GM18499 (cell line): ENCODE results near the gene FAM180A.
"Not testable (repeated sequence)": the region's sequence is repeated elsewhere in the genome, so short reads cannot be mapped to it uniquely, and the experiment has no call there.

Experiments
- ATAC-seq: cut with Tn5 transposase; IDR thresholded peaks from one replicate; pipeline ENCODE4 v1.9.1; 2021; ENCODE audit warnings: moderate number of reproducible peaks; ENCODE audit not compliant: insufficient read depth, unreplicated experiment

FAM180A gene

GRCh38 chr7:135742371-135742770 is 6.2 kb downstream of the FAM180A start:
- ATAC-seq, result no peak

GRCh38 chr7:135741905-135742304 is 6.7 kb downstream of the FAM180A start:
- ATAC-seq, result no peak

GRCh38 chr7:135740889-135741288 is 7.7 kb downstream of the FAM180A start:
- ATAC-seq, result no peak

DNA sequence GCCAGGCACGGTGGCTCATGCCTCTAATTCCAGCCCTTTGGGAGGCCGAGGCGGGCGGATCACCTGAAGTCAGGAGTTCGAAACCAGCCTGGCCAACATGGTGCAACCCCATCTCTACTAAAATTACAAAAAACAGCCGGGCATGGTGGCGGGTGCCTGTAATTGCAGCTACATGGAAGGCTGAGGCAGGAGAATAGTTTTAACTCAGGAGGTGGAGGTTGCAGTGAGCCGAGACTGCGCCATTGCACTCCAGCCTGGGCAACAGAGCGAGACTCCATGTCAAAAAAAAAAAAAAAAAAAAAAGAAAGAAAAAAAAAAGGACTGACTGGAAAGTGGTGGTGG is 11.3 kb downstream of the FAM180A start:
- ATAC-seq, result not testable (repeated sequence)

DNA sequence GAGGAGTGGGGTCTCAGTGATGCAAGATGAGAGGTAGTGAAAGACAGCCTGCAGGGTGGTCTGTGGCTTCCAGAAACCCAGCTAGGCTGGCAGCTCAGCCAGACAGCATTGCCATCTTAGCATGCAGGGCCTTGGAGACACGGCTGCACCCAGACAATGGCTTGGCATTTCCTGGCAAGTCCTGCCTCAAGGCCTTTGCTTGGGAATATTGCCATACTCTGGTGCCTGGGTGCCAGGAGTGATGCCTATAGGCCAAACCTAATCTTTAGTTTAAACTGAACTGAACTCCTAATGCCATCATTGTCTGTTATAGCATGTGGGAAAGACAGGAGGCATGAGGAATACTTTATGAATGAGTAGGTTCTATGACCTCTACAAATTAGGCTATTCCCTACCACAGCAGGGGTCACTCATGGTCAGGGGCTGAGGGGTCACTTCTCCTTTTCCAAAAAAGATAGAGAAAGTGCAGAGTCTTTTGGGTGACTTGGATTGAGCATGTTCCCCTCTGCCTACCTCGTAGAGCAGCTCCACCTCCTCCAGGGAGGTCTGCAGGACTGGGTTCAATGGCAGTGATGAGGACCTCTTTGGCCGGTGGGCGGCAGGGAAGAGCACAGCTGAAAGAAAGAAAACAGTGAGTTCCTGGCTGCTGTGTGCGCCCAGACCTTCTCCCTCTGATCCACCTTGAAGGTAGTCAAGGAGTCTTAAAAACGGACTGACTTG is 11.9 kb downstream of the FAM180A start:
- no peak for ATAC-seq

- ATAC-seq, result no peak
These were observed 14.3 kb downstream of the FAM180A start for GRCh38 chr7:135734343-135734689.

GRCh38 chr7:135733603-135734342 is 14.8 kb downstream of the FAM180A start:
- ATAC-seq, result no peak

DNA sequence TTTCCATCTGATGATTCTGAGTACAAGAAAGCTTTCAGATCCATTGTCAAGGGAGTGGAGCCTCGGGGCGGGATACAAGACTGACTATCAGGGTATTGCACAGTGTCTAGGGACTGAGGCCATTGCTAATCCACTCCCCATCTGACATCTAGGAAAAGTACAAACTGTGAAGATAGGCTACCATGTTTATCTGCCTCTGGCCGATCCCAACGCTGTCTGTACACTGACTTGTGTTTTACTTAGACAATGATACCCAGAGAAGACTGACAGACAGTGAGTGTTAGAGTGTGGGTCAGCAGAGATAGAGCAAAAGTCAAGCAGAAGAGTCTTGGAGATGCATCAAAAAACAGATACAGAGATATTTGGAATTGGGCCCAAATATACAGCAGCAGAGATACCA is 17.5 kb downstream of the FAM180A start:
- no peak for ATAC-seq

GRCh38 chr7:135729230-135729629 is 19.4 kb downstream of the FAM180A start:
- ATAC-seq, result no peak

- no peak for ATAC-seq
These were observed 20.4 kb downstream of the FAM180A start, which contains the start of gene SLC13A4 for GRCh38 chr7:135728136-135728669. SLC13A4 (minus strand) TSS chr7:135728186; CDS start chr7:135727496, 690 bp downstream.

DNA sequence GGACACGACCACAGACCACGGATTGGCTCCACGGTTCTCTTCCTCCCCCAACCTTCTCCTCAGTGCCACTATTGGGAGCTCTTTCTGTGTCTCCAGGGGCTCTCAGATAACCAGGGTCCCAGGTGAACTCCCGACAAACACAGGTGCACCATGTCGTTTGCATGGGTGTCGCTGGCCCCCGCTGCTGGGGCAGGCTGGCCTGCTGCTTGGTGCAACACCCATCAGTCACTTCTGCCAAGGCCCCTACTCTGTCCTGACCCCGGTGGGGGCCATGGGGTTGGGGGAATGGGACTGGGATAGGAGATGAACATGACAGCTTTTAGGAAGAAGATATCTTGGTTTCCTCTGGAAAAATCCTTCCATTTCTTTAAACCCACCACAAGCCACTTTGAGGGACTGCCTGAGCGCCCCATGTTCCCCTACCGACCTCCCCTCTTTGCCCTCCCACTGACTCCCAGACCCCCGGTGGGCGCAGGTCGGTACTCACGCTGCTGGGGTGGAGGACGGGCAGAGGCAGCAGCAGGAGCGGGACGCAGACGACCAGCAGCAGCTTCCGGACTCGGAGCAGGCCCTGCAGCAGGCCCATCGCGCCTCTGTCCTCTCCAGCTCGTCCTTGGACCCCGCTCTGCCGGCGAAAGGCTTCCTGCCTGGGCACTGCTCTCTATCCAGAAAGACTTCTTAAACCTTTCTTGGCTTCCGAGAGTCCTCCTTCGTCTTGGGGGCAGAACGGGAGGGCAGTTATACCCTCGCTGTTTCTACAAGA is 21.5 kb downstream of the FAM180A start:
- ATAC-seq, result no peak

DNA sequence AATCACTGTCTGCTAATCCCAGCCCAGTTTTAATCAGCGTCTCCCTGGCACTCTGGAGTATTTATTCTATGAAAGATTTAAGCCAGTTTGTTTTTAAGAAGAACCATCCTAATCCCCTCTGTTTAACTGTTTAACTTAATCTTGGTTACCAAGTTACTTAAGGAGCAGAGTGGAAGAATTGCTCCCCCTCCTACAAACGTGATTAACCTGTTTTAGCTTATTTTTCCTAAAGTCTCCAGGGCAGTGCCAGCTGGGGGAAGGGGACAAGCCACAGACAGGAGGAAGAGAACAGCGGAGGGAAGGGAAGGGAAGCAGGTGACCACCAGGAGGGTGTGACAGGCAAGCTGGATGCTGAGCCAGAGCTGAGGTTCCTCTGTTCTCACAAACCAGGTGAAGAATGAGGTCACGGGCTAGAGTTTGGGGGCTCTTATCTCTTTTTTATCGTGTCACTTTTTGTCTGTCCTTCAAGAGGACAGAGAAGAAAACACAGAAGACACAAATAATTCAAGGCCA is 22.3 kb downstream of the FAM180A start:
- no peak for ATAC-seq

GRCh38 chr7:135723411-135723810 is 25.2 kb downstream of the FAM180A start:
- ATAC-seq, result no peak

DNA sequence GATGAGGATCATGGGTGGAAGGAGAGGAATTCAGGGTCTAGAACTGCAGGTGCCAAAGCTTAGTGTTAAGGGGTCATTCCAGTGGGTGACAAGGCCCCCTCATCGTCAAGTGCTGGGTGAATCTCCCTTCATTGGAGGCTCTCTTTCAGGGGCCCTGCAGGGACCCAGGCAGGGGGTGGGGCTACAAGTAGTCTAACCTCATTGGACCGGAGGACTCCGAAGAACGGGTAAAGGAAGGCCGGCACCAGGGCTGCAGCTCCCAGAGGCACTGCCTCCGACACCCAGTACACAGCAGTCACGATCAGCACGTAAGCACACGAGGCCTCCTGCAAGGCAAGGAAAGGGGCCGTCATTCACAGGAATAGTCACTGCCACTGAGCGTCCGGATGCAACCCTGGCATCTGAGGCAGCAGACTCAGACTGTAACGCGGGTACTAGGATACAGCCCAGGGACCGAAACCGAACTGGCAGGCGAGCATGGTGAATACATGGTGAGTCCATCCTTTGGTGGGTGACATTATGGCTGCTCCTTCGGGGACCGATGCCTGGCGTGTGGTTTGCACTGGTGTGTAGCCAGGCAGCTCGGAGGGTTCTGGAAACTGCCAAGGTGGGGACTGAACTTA is 27.3 kb downstream of the FAM180A start:
- no peak for ATAC-seq

DNA sequence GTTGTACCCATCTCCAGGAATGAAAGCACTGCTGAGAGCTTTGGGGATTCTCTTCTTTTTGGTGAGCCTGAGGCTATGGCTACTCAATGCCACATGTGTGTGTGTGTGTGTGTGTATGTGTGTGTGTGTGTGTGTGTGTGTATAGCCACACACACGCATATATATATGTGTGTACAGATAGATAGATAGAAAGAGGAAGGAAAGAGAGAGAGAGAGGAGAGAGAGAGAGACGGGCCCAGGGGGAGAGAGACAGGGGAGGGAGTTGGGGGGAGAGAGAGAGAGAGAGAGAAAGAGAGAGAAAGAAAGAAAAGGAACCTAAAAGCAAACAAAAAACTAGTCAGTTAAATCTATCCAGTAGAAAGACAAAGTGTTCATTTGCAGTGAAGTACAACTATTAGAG is 28.9 kb downstream of the FAM180A start:
- ATAC-seq, result no peak

DNA sequence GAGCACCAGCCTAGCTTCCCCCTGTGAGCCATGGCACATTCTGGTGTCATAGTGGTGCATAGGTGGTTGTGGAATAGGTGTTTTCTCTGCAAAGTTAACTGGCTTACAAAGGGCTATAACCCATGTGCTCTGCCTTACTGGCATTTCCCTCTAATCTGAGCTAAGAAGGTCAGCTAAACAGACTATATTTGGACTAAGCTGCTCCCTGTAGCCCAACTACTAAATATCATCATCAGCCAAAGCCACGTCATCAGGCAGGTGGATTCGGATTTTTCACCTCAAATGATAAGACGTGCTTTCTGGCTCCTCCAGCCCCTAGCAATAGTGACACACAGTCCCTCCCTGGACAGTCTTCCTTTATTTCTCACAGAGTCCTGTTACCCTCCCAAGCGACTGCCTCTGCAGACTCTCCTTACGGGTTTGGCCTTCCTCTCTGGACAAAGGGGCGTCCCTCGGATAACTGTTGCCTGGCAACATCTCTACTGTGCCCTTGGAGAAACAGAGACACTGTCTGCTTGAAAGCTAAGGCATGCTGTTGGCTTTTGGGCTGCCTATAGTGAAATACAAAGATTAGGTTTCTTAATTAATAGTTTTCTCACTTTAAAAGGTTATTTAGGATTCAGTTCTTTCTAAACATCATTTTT is 29.7 kb downstream of the FAM180A start:
- ATAC-seq, result no peak

DNA sequence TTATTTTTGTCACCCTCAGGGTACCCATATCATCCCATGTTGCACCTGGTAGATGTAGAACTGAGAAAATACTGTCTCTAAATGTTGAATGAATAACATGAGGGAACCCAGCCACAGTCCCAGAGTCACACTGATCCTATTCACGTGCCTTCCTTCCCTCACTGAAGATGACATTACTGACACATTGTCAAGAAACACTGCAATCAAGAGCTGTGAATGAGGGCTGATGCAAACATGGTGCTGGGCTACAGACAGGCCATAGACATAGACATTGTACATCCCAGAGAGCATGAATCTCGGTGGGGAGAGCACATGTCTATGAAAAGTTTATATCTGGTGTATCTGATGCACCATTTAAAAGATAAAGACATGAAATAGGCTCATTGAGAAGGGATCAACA is 30.4 kb downstream of the FAM180A start:
- ATAC-seq, result no peak

- ATAC-seq, result no peak
These were observed 30.9 kb downstream of the FAM180A start for GRCh38 chr7:135717693-135718092.

- ATAC-seq, result no peak
These were observed 31.9 kb downstream of the FAM180A start for GRCh38 chr7:135716677-135717238.

- no peak for ATAC-seq
These were observed 32.9 kb downstream of the FAM180A start for GRCh38 chr7:135715673-135716072.
